Ectodermal cell (in vitro differentiated cells): ENCODE data around the gene FARP2.
"Not testable (repeated sequence)": the region's sequence is repeated elsewhere in the genome, so short reads cannot be mapped to it uniquely, and the experiment has no call there.

Source experiments
- H3K27ac ChIP-seq: 2 replicates; pipeline ENCODE4 v1.7.0; 2013; ENCODE audit warnings: mild to moderate bottlenecking, low read depth, low read length; ENCODE audit not compliant: insufficient read depth, poor library complexity, severe bottlenecking
- H3K27me3 ChIP-seq: 2 replicates; pipeline ENCODE4 v1.7.0; 2013; ENCODE audit warnings: mild to moderate bottlenecking, low read length; ENCODE audit not compliant: insufficient read depth, control insufficient read depth, poor library complexity, severe bottlenecking
- H3K36me3 ChIP-seq: one replicate; pipeline ENCODE4 v1.7.0; 2013; ENCODE audit warnings: low read length; ENCODE audit not compliant: control insufficient read depth, insufficient read depth
- H3K4me1 ChIP-seq: one replicate; pipeline ENCODE4 v1.7.0; 2013; ENCODE audit warnings: low read length; ENCODE audit not compliant: control insufficient read depth, insufficient read depth
- H3K4me3 ChIP-seq: 2 replicates; pipeline ENCODE4 v1.7.0; 2013; ENCODE audit warnings: low read depth, low read length, control low read depth; ENCODE audit not compliant: insufficient read depth
- H3K9me3 ChIP-seq: 2 replicates; pipeline ENCODE4 v1.7.0; 2013; ENCODE audit warnings: mild to moderate bottlenecking, low read length, moderate library complexity; ENCODE audit not compliant: control insufficient read depth
- WGBS, 2 experiments: methylation state at CpG; one replicate each; pipeline ENCODE4 v1.1.7; 2013; ENCODE audit warnings: missing lambda C conversion rate in 2 of 2; 5-methylcytosine and 5-hydroxymethylcytosine counted together

Gene FARP2

GRCh38 chr2:241425368-241425767, 69.3 kb downstream of the FARP2 start:
- WGBS, 2 experiments, result 94 to 99% methylated on average over 3 of the region's 3 CpGs
- no peak overlapping the region for H3K4me3 ChIP-seq
- no peaks in the 10 kb centered on the region for H3K4me1 ChIP-seq
- no peak overlapping the region for H3K27ac ChIP-seq
- peaks cover 16% of the 10 kb centered on the region for H3K36me3 ChIP-seq
- no peaks in the 10 kb centered on the region for H3K27me3 ChIP-seq
- H3K9me3 ChIP-seq, result no peaks in the 10 kb centered on the region

DNA sequence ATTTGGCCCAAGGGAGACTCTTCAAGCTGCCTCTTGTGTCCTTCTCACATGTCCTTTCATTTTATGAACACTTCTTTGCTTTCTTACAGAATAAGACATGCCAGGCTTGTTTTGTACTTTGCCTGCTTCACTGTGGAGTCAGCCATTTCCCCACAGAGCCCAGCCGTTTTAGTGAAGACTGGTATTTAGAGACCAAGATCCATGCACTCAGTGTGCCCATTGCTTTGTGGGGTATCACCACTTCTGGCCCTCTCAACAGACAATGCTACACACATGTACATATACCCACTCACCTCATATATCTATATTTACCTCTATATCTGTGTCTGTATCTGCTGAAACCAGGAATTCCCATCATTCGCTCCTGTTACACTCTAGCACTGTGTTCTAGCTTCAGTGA, 74.1 kb downstream of the FARP2 start:
- no peak overlapping the region for H3K4me3 ChIP-seq
- WGBS, 2 experiments, result 95 to 98% methylated on average over 2 of the region's 2 CpGs
- H3K9me3 ChIP-seq, result no peaks in the 10 kb centered on the region
- H3K27ac ChIP-seq, result no peak overlapping the region
- H3K4me1 ChIP-seq, result no peaks in the 10 kb centered on the region
- H3K36me3 ChIP-seq, result peaks cover 27% of the 10 kb centered on the region
- no peaks in the 10 kb centered on the region for H3K27me3 ChIP-seq

DNA sequence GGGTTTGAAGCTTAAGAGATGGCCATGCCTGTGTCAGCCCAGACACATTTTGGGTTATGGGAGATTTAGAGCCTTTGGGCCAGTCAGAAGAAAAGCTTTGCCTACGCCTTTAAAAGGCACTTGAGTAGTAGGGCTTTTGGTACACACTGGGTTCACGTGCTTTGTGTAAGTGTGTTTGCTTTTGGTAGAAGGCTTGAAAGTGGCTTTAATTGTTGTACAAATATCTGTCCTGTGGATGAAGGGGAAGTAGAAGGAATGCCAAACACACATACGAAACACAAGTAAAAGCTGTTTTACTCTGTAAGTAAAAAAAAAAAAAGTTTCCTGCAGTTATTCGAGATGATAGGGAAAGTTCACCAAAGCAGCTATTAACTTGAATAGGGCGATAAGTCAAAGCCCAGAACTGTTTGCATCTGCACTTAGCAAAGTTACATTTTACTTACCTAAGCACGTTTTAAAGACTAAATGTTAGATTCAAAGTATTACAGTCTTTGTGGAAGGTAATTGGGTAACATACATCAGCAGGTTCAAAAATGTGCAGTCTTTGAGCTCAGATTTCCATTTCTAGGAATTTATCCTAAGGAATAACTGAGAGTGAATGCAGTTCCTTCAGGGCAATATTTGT, 76.9 kb downstream of the FARP2 start:
- no peak overlapping the region for H3K27ac ChIP-seq
- H3K4me1 ChIP-seq, result no peaks in the 10 kb centered on the region
- WGBS, 2 experiments, result 95 to 96% methylated on average over 6 of the region's 6 CpGs
- H3K4me3 ChIP-seq, result no peak overlapping the region
- peaks cover 27% of the 10 kb centered on the region for H3K36me3 ChIP-seq
- H3K9me3 ChIP-seq, result no peaks in the 10 kb centered on the region
- H3K27me3 ChIP-seq, result no peaks in the 10 kb centered on the region

DNA sequence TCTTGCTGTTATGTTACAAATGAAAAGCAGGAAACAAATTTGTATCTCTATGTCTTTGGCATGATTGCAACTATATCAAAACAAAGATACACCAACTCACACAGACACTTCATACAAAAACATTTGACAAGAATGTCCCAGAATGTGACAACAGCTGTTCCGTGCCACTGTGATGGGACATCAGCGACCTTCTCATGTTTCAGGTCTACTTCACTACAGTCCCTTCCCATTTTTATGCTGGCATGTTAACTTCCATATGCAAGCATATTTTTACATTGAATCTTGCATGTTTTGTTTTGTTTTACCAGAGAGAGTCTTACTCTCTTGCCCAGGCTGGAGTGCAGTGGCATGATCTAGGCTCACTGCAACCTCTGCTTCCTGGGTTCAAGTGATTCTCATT, 81.1 kb downstream of the FARP2 start:
- WGBS, 2 experiments, result 93 to 100% methylated on average over 2 of the region's 2 CpGs
- Histone ChIP-seq H3K27me3 (no peaks in the 10 kb centered on the region), H3K4me3 (no peak overlapping the region), H3K27ac (no peak overlapping the region), H3K9me3 (no peaks in the 10 kb centered on the region), H3K36me3 (peaks cover 10% of the 10 kb centered on the region), H3K4me1 (no peaks in the 10 kb centered on the region)

DNA sequence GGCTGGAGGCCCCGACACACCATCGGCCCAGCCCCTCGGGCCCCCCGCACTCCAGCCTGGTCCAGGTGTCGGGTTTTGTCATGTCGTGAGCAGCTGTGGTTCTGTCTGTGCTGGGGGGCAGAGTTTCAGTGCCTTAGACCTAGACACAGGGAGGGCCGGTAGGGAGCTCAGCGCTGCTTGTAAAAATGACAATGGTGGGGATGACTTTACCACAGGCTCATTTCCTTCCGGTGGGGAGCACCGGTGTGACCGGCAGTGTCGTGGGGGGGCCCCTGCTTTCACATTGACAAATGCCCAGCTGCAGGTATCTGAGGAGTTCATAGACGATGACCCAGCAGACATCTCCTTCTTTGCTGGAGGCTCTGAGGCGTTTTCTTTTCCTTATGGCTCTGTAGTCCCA, 85.4 kb downstream of the FARP2 start:
- Histone ChIP-seq H3K9me3 (no peaks in the 10 kb centered on the region), H3K4me3 (no peak overlapping the region)
- WGBS, 2 experiments, result 95 to 96% methylated on average over 14 of the region's 14 CpGs

GRCh38 chr2:241443486-241444223, 87.6 kb downstream of the FARP2 start:
- no peak overlapping the region for H3K4me3 ChIP-seq
- peaks cover 5% of the 10 kb centered on the region for H3K36me3 ChIP-seq
- no peaks in the 10 kb centered on the region for H3K9me3 ChIP-seq
- no peaks in the 10 kb centered on the region for H3K4me1 ChIP-seq
- 93% methylated on average over 6 of the region's 6 CpGs for WGBS, 2 experiments
- no peaks in the 10 kb centered on the region for H3K27me3 ChIP-seq
- no peak overlapping the region for H3K27ac ChIP-seq

More for the DNA sequence above, 85.4 kb downstream of the FARP2 start:
- no peaks in the 10 kb centered on the region for H3K27me3 ChIP-seq
- peaks cover 5% of the 10 kb centered on the region for H3K36me3 ChIP-seq
- no peaks in the 10 kb centered on the region for H3K4me1 ChIP-seq
- no peak overlapping the region for H3K27ac ChIP-seq

- no peaks in the 10 kb centered on the region for H3K4me1 ChIP-seq
- H3K36me3 ChIP-seq, result peaks cover 5% of the 10 kb centered on the region
- WGBS, 2 experiments, result 78 to 82% methylated on average over 2 of the region's 2 CpGs
- H3K27ac ChIP-seq, result no peak overlapping the region
- H3K9me3 ChIP-seq, result no peaks in the 10 kb centered on the region
- H3K27me3 ChIP-seq, result no peaks in the 10 kb centered on the region
- no peak overlapping the region for H3K4me3 ChIP-seq
Observed at GRCh38 chr2:241445426-241445825, 89.3 kb downstream of the FARP2 start.

DNA sequence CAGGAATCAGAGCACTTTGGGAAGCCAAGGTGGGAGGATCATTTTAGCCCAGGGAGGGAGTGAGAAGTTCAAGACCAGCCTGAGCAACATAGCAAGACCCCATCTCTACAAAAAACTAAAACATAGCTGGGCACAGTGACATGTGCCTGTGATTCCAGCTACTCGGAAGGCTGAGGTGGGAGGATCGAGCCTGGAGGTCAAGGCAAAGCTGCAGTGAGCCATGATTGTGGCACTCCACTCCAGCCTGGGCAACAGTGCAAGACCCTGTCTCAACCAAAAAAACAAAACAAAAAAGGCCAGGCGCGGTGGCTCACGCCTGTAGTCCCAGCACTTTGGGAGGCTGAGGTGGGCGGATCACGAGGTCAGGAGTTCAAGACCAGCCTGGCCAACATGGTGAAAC, 94.0 kb downstream of the FARP2 start:
- H3K27ac ChIP-seq, H3K4me1 ChIP-seq, H3K27me3 ChIP-seq, H3K4me3 ChIP-seq, H3K9me3 ChIP-seq, H3K36me3 ChIP-seq: not testable (repeated sequence)
- WGBS, 2 experiments, result 89 to 91% methylated on average over 7 of the region's 7 CpGs

GRCh38 chr2:241451840-241452506, 95.9 kb downstream of the FARP2 start:
- no peaks in the 10 kb centered on the region for H3K4me1 ChIP-seq
- no peaks in the 10 kb centered on the region for H3K9me3 ChIP-seq
- WGBS, 2 experiments, result 92% methylated on average over 10 of the region's 10 CpGs
- H3K27me3 ChIP-seq, result no peaks in the 10 kb centered on the region
- H3K36me3 ChIP-seq, result no peaks in the 10 kb centered on the region
- H3K27ac ChIP-seq, result no peak overlapping the region
- H3K4me3 ChIP-seq, result no peak overlapping the region

- not testable (repeated sequence) for H3K36me3 ChIP-seq, H3K4me3 ChIP-seq, H3K4me1 ChIP-seq, H3K27me3 ChIP-seq, H3K9me3 ChIP-seq, H3K27ac ChIP-seq
- 92 to 95% methylated on average over 9 of the region's 9 CpGs for WGBS, 2 experiments
Observed at GRCh38 chr2:241453919-241454318, 97.8 kb downstream of the FARP2 start.
